Fibroblast of the aortic adventitia (primary cell): Measurements from ENCODE around the gene TACR1. TPM values are rescaled to one million over a fixed set of nuclear protein-coding genes. Genes with fewer than 3 reads are reported as not detected.
"Not testable (repeated sequence)": the region's sequence is repeated elsewhere in the genome, so short reads cannot be mapped to it uniquely, and the experiment has no call there.

Source experiments
- DNase-seq: peaks from one replicate; pipeline ENCODE4 v3.0.0-alpha.2; 2010; ENCODE audit warnings: low read depth
- H3K4me3 ChIP-seq: 2 replicates; pipeline ENCODE4 v1.5.1; 2011; ENCODE audit warnings: low read depth, mild to moderate bottlenecking, control low read depth, low read length, moderate library complexity
- CTCF ChIP-seq: IDR thresholded peaks from 2 replicates; pipeline ENCODE4 v1.5.1; 2011; ENCODE audit warnings: mild to moderate bottlenecking, low read length, control low read depth, inconsistent platforms; ENCODE audit not compliant: insufficient read depth
- total RNA-seq: library from RNA; depleted of rRNA; stranded (reverse); fragments of >200 nt; gene quantifications from 2 replicates; pipeline ENCODE4 v1.2.3, GENCODE V29; 2012; ENCODE audit warnings: low replicate concordance

The TACR1 gene
- total RNA-seq, 1 donor = 0.09 TPM

GRCh38 chr2:75233965-75234364 is 34.6 kb upstream of the TACR1 start:
- no peak for TF ChIP-seq CTCF
- no peak overlapping the region for H3K4me3 ChIP-seq
- no peak for DNase-seq

GRCh38 chr2:75226617-75227016 is 27.3 kb upstream of the TACR1 start:
- no peak overlapping the region for H3K4me3 ChIP-seq
- DNase-seq = no peak
- TF ChIP-seq CTCF = no peak

- H3K4me3 ChIP-seq = no peak overlapping the region
- TF ChIP-seq CTCF = no peak
- DNase-seq = no peak
These were observed 26.8 kb upstream of the TACR1 start for GRCh38 chr2:75226099-75226498.

- TF ChIP-seq CTCF = no peak
- no peak overlapping the region for H3K4me3 ChIP-seq
- DNase-seq = no peak
These were observed 25.3 kb upstream of the TACR1 start for GRCh38 chr2:75224636-75225094.

GRCh38 chr2:75222527-75222926 is 23.2 kb upstream of the TACR1 start:
- TF ChIP-seq CTCF = no peak
- no peak overlapping the region for H3K4me3 ChIP-seq
- no peak for DNase-seq

GRCh38 chr2:75221862-75222261 is 22.5 kb upstream of the TACR1 start:
- no peak for TF ChIP-seq CTCF
- H3K4me3 ChIP-seq = no peak overlapping the region
- DNase-seq = peak; percentile 71

- not testable (repeated sequence) for H3K4me3 ChIP-seq, DNase-seq
These were observed 19.9 kb upstream of the TACR1 start for GRCh38 chr2:75219213-75219612.

GRCh38 chr2:75211266-75211770 is 12.0 kb upstream of the TACR1 start:
- no peak overlapping the region for H3K4me3 ChIP-seq
- DNase-seq = no peak
- TF ChIP-seq CTCF = no peak
